ENCODE results near the gene AUTS2.

AUTS2 gene

DNA sequence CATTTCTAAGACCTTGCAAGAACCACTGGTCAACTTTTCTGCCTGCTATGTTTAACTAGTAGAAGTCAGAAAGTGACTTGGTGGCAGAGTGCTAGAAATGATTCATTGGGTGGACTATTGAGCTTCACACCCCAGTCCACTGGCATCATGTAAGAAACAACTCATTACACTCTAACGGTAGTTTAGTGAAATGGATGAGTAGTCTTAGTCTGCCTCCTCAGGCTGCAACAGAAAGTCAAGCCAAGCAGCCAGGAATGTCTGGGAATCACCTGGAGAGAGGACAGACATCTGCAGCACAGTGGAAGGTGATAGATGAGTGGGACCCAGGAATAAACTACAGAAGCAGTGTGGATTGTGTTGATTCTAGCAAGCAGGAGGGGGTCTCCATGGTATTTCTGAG is 125.4 kb downstream of the AUTS2 start:
- DNase-seq (ENCODE audit: low read depth): no peak

- no peak for DNase-seq (ENCODE audit: low read depth)
Observed at GRCh38 chr7:69728304-69728703, 130.0 kb downstream of the AUTS2 start.

GRCh38 chr7:69732203-69732602 is 133.9 kb downstream of the AUTS2 start:
- no peak for DNase-seq (ENCODE audit: low read depth)

GRCh38 chr7:69735582-69735981 is 137.3 kb downstream of the AUTS2 start:
- DNase-seq (ENCODE audit: low read depth): no peak

DNA sequence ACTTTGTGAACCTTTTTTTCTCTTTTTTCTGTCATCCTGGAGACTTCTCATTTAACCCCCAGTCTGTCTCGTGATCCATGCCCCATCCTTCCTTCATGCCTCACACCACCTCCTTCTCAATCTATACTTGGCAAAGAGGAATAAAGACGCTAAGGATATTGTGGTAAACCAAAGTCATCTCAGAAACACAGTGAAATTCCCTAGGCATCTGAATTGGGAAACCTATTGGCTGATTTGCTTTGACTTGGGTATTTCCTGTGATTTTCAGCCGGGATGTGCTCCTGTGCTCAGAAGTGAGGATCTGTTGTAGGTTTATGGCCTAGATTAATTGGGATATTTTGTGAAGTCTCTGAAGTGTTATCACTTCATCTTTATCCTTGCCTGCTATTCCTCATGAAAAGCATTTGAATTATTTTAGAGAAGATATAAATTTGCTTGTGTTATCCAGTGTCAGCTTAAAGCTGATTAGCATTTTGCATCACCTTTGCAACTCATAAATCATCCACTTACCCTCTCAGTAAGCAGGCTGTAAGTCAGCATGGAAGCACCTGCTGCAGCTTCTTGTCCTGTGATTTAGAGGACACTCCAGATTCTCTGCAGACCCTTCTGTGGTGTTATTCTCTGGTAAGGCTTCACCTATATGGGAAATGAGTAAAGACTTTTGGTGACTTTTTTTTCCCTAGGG is 138.0 kb downstream of the AUTS2 start:
- DNase-seq (ENCODE audit: low read depth): no peak

GRCh38 chr7:69738396-69738951 is 140.2 kb downstream of the AUTS2 start:
- no peak for DNase-seq (ENCODE audit: low read depth)

DNA sequence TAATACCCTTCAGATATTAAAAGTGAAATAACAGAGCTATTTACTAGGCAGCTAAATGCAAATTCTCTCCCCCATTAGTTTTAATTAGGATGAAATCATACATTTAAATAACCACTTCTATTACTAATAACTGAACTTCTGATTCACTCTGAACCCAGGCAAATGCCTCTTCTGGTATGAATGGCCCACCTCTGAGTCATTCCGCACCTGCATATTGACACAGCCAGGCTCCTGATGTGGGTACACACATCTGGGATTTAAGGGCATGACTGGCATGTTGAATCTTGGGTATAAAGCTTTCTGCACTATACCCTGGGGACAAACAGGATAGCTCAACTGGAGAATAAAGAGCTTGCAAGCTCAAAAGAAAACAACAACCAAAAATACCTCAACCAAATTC is 140.9 kb downstream of the AUTS2 start:
- no peak for DNase-seq (ENCODE audit: low read depth)

- no peak for DNase-seq (ENCODE audit: low read depth)
Observed at GRCh38 chr7:69739931-69740431, 141.7 kb downstream of the AUTS2 start.

GRCh38 chr7:69742237-69742636 is 144.0 kb downstream of the AUTS2 start:
- DNase-seq (ENCODE audit: low read depth): no peak

- no peak for DNase-seq (ENCODE audit: low read depth)
Observed at GRCh38 chr7:69743436-69743835, 145.2 kb downstream of the AUTS2 start.

- no peak for DNase-seq (ENCODE audit: low read depth)
Observed at GRCh38 chr7:69744026-69744425, 145.8 kb downstream of the AUTS2 start.

- DNase-seq (ENCODE audit: low read depth): no peak
Observed at GRCh38 chr7:69746383-69746782, 148.1 kb downstream of the AUTS2 start.

- no peak for DNase-seq (ENCODE audit: low read depth)
Observed at GRCh38 chr7:69747144-69747543, 148.9 kb downstream of the AUTS2 start.

DNA sequence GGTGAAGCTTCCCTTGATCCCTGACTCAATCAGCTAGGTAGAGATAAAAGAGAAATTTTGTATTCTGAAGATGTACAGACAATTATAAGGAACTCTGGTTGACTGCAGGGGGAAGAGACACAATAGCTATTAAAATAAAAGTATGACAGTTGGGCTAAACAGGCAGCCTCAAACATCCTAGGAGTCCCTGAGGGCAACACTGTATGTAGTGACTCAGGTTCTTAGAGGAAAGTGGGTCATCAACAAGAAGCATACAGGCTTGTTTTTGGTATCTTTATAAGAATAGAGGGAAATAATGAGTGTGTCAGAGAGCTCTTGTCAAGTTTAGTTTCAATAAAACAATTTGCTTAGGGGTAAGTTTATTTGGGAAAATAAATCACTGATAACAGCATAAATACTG is 150.3 kb downstream of the AUTS2 start:
- DNase-seq (ENCODE audit: low read depth): no peak

DNA sequence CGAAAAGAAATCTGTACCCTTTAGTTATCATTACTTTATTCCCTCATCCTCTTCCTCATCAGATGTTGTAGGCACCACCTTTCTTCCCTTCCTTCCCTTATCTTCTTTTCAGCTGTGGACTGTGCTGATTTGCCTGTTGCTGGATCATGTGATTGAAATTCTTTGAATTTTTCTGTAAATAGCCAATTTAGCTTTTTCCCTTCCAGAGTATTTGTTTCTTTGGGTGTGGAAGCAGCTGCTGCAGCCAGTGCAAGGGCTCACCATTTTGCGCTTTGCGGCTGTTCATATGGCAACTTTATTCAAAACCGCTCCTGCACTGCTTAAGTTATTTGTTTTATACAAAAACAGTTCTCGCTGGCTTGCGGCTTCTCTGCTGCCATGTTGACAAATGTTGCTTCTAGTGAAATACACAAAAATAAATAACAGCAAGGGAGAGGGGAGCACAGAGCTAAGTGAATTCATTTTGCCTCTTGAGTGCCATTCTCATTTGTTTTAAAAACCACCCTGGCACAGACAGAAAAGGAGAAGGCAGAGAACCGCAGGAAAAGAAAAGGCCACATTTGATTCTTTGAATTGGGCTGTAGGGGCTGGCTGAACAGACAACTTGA is 151.2 kb downstream of the AUTS2 start:
- DNase-seq (ENCODE audit: low read depth): no peak

- DNase-seq (ENCODE audit: low read depth): no peak
Observed at GRCh38 chr7:69749994-69750393, 151.7 kb downstream of the AUTS2 start.

DNA sequence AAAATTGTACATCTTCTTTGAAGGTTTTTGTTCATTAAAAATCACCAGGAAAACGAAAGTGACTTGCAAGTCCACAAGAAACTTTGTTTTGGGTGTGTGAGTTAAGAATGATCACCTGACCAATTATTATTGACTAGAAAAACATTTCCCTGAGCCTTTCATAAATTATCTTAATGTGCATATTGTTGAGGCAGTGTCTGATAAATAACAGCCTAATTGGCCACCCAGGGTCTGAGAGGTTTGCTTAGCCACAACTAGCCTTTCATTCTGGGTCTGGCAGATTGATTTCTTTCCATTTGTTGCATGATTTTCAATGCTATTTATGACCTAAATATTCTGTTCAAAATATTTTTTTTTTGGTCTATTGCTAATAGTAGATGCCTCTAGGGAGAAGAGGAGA is 152.8 kb downstream of the AUTS2 start:
- DNase-seq (ENCODE audit: low read depth): no peak

- DNase-seq (ENCODE audit: low read depth): no peak
Observed at GRCh38 chr7:69753981-69754380, 155.7 kb downstream of the AUTS2 start.

DNA sequence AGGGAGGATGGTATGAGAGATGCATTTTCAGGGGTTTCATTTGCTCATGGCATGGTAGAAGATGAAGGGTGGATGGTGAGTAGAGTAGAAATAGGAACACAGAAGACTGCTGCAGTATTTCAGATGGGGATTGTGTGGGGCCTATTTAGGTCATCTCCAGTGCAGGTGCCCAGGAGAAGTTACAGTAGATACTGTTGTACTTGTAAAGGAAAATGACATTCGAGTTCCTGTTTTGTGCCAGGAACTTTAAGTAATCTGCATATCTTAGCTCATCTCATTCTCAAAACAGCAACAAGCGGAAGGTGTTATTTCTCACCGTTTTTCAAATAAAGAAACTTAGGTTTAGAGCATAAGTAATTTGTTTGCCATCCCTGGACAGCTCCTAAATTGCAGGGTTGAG is 156.2 kb downstream of the AUTS2 start:
- no peak for DNase-seq (ENCODE audit: low read depth)

DNA sequence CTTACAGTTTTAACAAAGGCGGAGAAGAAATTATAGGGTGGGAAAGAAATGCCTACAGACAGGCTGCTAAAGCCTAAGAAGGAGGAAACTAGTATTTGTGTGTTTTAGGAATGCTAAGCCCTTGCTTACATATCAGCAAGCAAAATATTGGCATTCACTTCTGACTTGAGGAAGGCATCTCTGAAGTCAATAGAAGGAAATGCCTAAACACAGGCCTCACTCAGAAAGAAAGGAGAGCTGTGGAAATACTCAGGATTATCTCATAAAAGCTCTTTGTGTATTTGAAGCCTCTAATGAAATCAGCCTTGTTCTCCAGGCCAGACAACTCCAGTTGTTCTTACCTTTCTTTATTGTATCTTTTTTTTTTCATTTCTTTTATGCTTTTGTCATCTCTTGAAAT is 158.0 kb downstream of the AUTS2 start:
- DNase-seq (ENCODE audit: low read depth): no peak

GRCh38 chr7:69757528-69757927 is 159.3 kb downstream of the AUTS2 start:
- no peak for DNase-seq (ENCODE audit: low read depth)

DNA sequence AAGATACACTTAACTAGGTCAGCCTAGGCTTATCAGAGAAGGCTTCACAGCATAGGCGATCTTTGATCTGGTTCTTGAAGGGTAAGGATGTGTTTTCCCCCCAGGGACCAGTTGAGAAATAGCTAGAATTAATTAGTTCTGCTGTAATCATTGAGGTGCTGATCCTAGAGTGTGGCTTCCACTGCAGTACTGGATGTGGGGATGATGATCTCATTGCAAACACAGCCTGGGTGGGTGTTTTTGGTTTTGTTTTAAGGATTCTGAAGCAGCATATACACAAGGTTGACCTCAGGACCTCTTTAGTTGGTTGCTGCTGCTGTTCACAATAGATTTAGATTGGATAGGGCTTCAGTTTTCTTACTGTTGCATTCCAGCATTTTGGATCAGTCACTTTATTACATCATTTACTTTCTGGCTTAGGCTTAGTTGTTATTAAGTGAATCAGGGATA is 159.7 kb downstream of the AUTS2 start:
- no peak for DNase-seq (ENCODE audit: low read depth)

- no peak for DNase-seq (ENCODE audit: low read depth)
Observed at GRCh38 chr7:69759373-69759772, 161.1 kb downstream of the AUTS2 start.
